Astrocyte (in vitro differentiated cells and primary cell): ENCODE data around the gene STARD6. TPM values are rescaled to one million over a fixed set of nuclear protein-coding genes. Genes with fewer than 3 reads are reported as not detected.

Experiments
- DNase-seq: peaks from one replicate; pipeline ENCODE4 v3.0.0-alpha.2; 2010; ENCODE audit warnings: low read depth
- FAIRE-seq: peaks from 2 replicates; lab custom pipeline; 2011; peaks lifted over from hg19 to GRCh38; lab: Jason Lieb, UNC
- H2AFZ ChIP-seq: 2 replicates; pipeline ENCODE4 v1.6.0; 2012; ENCODE audit warnings: low read depth, low read length, inconsistent platforms
- H3K27ac ChIP-seq: 2 replicates; pipeline ENCODE4 v1.5.1; 2011; ENCODE audit warnings: low read depth, low read length, inconsistent platforms
- H3K27me3 ChIP-seq: 2 replicates; pipeline ENCODE4 v1.6.0; 2011; ENCODE audit warnings: low read length, inconsistent platforms; ENCODE audit not compliant: insufficient read depth
- H3K36me3 ChIP-seq: 2 replicates; pipeline ENCODE4 v1.5.1; 2011; ENCODE audit warnings: low read length, inconsistent platforms; ENCODE audit not compliant: insufficient read depth
- H3K4me1 ChIP-seq: 2 replicates; pipeline ENCODE4 v1.5.1; 2011; ENCODE audit warnings: low read length, inconsistent platforms; ENCODE audit not compliant: insufficient read depth
- H3K4me2 ChIP-seq: 2 replicates; pipeline ENCODE4 v1.6.0; 2012; ENCODE audit warnings: low read length, inconsistent platforms
- H3K4me3 ChIP-seq: 2 replicates; pipeline ENCODE4 v1.5.1; 2011; ENCODE audit warnings: low read depth, mild to moderate bottlenecking, low read length, inconsistent platforms; ENCODE audit not compliant: insufficient read depth
- H3K79me2 ChIP-seq: 2 replicates; pipeline ENCODE4 v1.6.0; 2012; ENCODE audit warnings: mild to moderate bottlenecking, low read length, inconsistent platforms; ENCODE audit not compliant: insufficient read depth
- H3K9ac ChIP-seq: 2 replicates; pipeline ENCODE4 v1.6.0; 2012; ENCODE audit warnings: mild to moderate bottlenecking, low read length, inconsistent platforms
- H3K9me3 ChIP-seq: 2 replicates; pipeline ENCODE4 v1.5.1; 2012; ENCODE audit warnings: low read depth, mild to moderate bottlenecking, low read length, inconsistent platforms; ENCODE audit not compliant: insufficient read depth
- H4K20me1 ChIP-seq: 2 replicates; pipeline ENCODE4 v1.6.0; 2012; ENCODE audit warnings: low read length, inconsistent platforms; ENCODE audit not compliant: insufficient read depth
- H3K27ac Mint-ChIP-seq: one replicate; pipeline ENCODE4 v1.8.0; 2021; ENCODE audit warnings: mild to moderate bottlenecking, mixed read lengths; ENCODE audit not compliant: unreplicated experiment
- H3K27me3 Mint-ChIP-seq: one replicate; pipeline ENCODE4 v1.8.0; 2021; ENCODE audit warnings: low read depth, mixed read lengths; ENCODE audit not compliant: unreplicated experiment
- H3K36me3 Mint-ChIP-seq: one replicate; pipeline ENCODE4 v1.8.0; 2021; ENCODE audit warnings: low read depth, mixed read lengths; ENCODE audit not compliant: unreplicated experiment
- H3K4me1 Mint-ChIP-seq: one replicate; pipeline ENCODE4 v1.8.0; 2021; ENCODE audit warnings: low read depth, mixed read lengths; ENCODE audit not compliant: unreplicated experiment
- H3K4me3 Mint-ChIP-seq: one replicate; pipeline ENCODE4 v1.8.0; 2021; ENCODE audit warnings: mild to moderate bottlenecking, moderate library complexity, mixed read lengths; ENCODE audit not compliant: unreplicated experiment
- H3K9me3 Mint-ChIP-seq: one replicate; pipeline ENCODE4 v1.8.0; 2021; ENCODE audit warnings: mild to moderate bottlenecking, mixed read lengths; ENCODE audit not compliant: unreplicated experiment
- CTCF ChIP-seq: IDR thresholded peaks from 2 replicates; pipeline ENCODE4 v1.5.1; 2011; ENCODE audit warnings: low read depth, mild to moderate bottlenecking, inconsistent platforms, low read length, moderate library complexity; ENCODE audit not compliant: insufficient read depth
- EZH2 ChIP-seq: IDR thresholded peaks from 2 replicates; pipeline ENCODE4 v1.6.1; 2012; ENCODE audit warnings: mild to moderate bottlenecking, low read length, inconsistent platforms; ENCODE audit not compliant: insufficient read depth
- total RNA-seq: library from RNA; stranded (reverse); gene quantifications from 2 replicates; pipeline ENCODE4 v1.2.1, GENCODE V29; 2021

The STARD6 gene
- total RNA-seq, 1 donor from 2014 or later, result not detected

DNA sequence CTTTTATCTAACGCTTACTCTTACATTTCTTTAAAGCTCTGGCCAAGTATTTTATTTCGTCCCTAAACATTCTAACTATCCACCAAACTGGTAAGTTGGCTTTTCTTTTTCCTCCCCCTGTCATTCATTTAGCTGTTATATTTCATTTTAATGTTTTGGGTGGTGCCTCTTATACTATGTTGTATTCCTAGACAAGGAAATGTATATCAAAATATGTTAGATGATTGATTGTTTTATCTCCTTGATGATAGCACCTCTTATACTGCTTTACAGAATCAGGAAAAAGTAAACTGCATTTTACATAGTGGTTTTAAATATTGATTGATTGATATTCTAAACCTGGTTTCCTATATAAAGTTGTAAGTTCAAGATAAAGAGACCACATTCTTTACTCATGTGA lies 24.0 kb upstream of the STARD6 start:
- no peak for DNase-seq
- H3K27ac Mint-ChIP-seq, result no peak overlapping the region
- no peaks in the 10 kb centered on the region for H3K27me3 Mint-ChIP-seq
- no peak for FAIRE-seq
- H3K4me1 Mint-ChIP-seq, result no peaks in the 10 kb centered on the region
- H3K4me1 ChIP-seq, result no peaks in the 10 kb centered on the region
- no peaks in the 10 kb centered on the region for H3K9me3 ChIP-seq
- no peaks in the 10 kb centered on the region for H4K20me1 ChIP-seq
- no peak overlapping the region for H2AFZ ChIP-seq
- no peaks in the 10 kb centered on the region for H3K36me3 Mint-ChIP-seq
- H3K27me3 ChIP-seq, result no peaks in the 10 kb centered on the region
- H3K9ac ChIP-seq, result no peak overlapping the region
- no peak overlapping the region for H3K27ac ChIP-seq
- no peaks in the 10 kb centered on the region for H3K36me3 ChIP-seq
- H3K4me2 ChIP-seq, result no peak overlapping the region
- H3K79me2 ChIP-seq, result no peaks in the 10 kb centered on the region
- no peak overlapping the region for H3K4me3 ChIP-seq
- H3K4me3 Mint-ChIP-seq, result no peak overlapping the region
- TF ChIP-seq EZH2 (no peak), CTCF (no peak)
- no peaks in the 10 kb centered on the region for H3K9me3 Mint-ChIP-seq

DNA sequence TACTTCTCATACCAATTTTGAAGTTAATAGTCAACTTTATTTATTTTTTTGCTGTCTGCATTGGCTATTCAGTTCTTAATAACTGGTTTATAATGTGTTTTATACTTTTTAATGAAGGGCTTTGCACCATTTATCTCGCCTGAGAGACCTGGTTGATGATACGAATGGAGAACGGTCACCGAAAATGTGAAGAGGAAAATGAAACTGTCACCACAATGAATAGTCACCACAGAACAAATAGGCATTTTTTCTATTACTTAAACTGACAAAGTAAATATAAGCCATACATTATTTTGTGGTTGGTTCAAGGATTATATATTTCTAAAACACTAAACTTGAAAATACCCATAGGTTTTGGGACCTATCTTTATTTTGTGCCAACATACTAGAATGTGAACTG lies 20.4 kb upstream of the STARD6 start:
- Mint-ChIP-seq H3K27ac (no peak overlapping the region), H3K36me3 (no peaks in the 10 kb centered on the region), H3K4me1 (no peaks in the 10 kb centered on the region), H3K27me3 (no peaks in the 10 kb centered on the region), H3K9me3 (no peaks in the 10 kb centered on the region), H3K4me3 (no peak overlapping the region)
- no peaks in the 10 kb centered on the region for H3K36me3 ChIP-seq
- no peaks in the 10 kb centered on the region for H4K20me1 ChIP-seq
- no peak overlapping the region for H3K27ac ChIP-seq
- no peak overlapping the region for H2AFZ ChIP-seq
- FAIRE-seq (no peak), DNase-seq (no peak)
- TF ChIP-seq EZH2, result no peak
- no peak for TF ChIP-seq CTCF
- no peaks in the 10 kb centered on the region for H3K79me2 ChIP-seq
- H3K27me3 ChIP-seq, result no peaks in the 10 kb centered on the region
- no peak overlapping the region for H3K4me3 ChIP-seq
- H3K9me3 ChIP-seq, result no peaks in the 10 kb centered on the region
- no peaks in the 10 kb centered on the region for H3K4me1 ChIP-seq
- H3K9ac ChIP-seq, result no peak overlapping the region
- no peak overlapping the region for H3K4me2 ChIP-seq

GRCh38 chr18:54360406-54360805 lies 2.7 kb upstream of the STARD6 start:
- H3K4me3 Mint-ChIP-seq, result no peak overlapping the region
- H3K79me2 ChIP-seq, result peaks cover 25% of the 10 kb centered on the region
- TF ChIP-seq EZH2, result no peak
- TF ChIP-seq CTCF, result no peak
- DNase-seq, result no peak
- H3K4me3 ChIP-seq, result no peak overlapping the region
- no peak overlapping the region for H2AFZ ChIP-seq
- no peaks in the 10 kb centered on the region for H3K27me3 ChIP-seq
- H4K20me1 ChIP-seq, result no peaks in the 10 kb centered on the region
- H3K4me2 ChIP-seq, result peak overlapping the region; percentile 12
- no peaks in the 10 kb centered on the region for H3K27me3 Mint-ChIP-seq
- H3K9ac ChIP-seq, result no peak overlapping the region
- H3K9me3 Mint-ChIP-seq, result no peaks in the 10 kb centered on the region
- H3K9me3 ChIP-seq, result no peaks in the 10 kb centered on the region
- no peak overlapping the region for H3K27ac ChIP-seq
- H3K36me3 Mint-ChIP-seq, result peaks cover 1% of the 10 kb centered on the region
- no peak overlapping the region for H3K27ac Mint-ChIP-seq
- no peak for FAIRE-seq
- H3K4me1 Mint-ChIP-seq, result peaks cover 6% of the 10 kb centered on the region
- H3K36me3 ChIP-seq, result no peaks in the 10 kb centered on the region
- peaks cover 13% of the 10 kb centered on the region for H3K4me1 ChIP-seq
